ENCODE measurements around the gene GPR18. TPM values are rescaled to one million over a fixed set of nuclear protein-coding genes. Genes with fewer than 3 reads are reported as not detected.

Gene GPR18
- total RNA-seq, 1 donor from 2014 or later = not detected

DNA sequence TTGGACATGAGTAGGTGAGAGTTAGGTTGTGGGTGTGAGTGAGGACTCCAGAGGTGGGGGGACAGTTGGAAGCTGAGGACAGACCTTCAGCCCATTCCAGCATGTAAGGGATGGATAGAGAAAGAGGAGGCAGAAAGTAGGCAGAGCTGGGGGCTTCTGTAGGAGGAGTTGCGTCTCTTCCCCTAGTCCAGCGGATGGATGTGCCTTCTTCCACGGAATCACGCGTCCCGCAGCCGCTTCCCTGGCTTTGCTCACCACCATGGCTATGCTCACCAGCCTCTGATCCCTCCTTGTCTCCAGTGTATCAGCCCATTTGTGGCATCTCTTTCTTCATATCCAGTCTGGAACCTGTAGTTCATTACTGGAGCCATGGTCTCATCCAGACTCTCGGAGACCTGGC is 52.0 kb downstream of the GPR18 start:
- H3F3A ChIP-seq (ENCODE audit: low read depth) = peaks cover 2% of the 10 kb centered on the region
- peaks cover 36% of the 10 kb centered on the region for H3K4me1 Mint-ChIP-seq
- H3K4me3 Mint-ChIP-seq = no peak overlapping the region
- no peak overlapping the region for H3K4me2 ChIP-seq
- H3K36me3 ChIP-seq = no peaks in the 10 kb centered on the region
- H2AFZ ChIP-seq (replicated peaks) = no peak overlapping the region
- H3K4me3 ChIP-seq = no peak overlapping the region
- H4K20me1 ChIP-seq (ENCODE audit: low read depth) = peaks cover 94% of the 10 kb centered on the region
- peaks cover 3% of the 10 kb centered on the region for H3K4me1 ChIP-seq
- peaks cover 2% of the 10 kb centered on the region for H3K27me3 Mint-ChIP-seq (ENCODE audit: insufficient read depth, low read depth)
- no peaks in the 10 kb centered on the region for H3K9me3 ChIP-seq (ENCODE audit: low read depth)
- no peaks in the 10 kb centered on the region for H3K27me3 ChIP-seq
- no peak for DNase-seq (ENCODE audit: low spot score)
- peaks cover 31% of the 10 kb centered on the region for H3K36me3 Mint-ChIP-seq
- H3K27ac Mint-ChIP-seq = no peak overlapping the region
- no peak overlapping the region for H3K27ac ChIP-seq
- peaks cover 100% of the 10 kb centered on the region for H3K79me2 ChIP-seq (ENCODE audit: low read depth)
- no peak overlapping the region for H3K9ac ChIP-seq
- no peaks in the 10 kb centered on the region for H3K9me3 Mint-ChIP-seq
- no peak for TF ChIP-seq EZH2 (IDR thresholded peaks at IDR 0.05)
- TF ChIP-seq, protein P1, sequence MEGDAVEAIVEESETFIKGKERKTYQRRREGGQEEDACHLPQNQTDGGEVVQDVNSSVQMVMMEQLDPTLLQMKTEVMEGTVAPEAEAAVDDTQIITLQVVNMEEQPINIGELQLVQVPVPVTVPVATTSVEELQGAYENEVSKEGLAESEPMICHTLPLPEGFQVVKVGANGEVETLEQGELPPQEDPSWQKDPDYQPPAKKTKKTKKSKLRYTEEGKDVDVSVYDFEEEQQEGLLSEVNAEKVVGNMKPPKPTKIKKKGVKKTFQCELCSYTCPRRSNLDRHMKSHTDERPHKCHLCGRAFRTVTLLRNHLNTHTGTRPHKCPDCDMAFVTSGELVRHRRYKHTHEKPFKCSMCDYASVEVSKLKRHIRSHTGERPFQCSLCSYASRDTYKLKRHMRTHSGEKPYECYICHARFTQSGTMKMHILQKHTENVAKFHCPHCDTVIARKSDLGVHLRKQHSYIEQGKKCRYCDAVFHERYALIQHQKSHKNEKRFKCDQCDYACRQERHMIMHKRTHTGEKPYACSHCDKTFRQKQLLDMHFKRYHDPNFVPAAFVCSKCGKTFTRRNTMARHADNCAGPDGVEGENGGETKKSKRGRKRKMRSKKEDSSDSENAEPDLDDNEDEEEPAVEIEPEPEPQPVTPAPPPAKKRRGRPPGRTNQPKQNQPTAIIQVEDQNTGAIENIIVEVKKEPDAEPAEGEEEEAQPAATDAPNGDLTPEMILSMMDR (IDR thresholded peaks at IDR 0.05) = no peak
- TF ChIP-seq EZH2phosphoT487 (IDR thresholded peaks at IDR 0.05) = no peak

DNA sequence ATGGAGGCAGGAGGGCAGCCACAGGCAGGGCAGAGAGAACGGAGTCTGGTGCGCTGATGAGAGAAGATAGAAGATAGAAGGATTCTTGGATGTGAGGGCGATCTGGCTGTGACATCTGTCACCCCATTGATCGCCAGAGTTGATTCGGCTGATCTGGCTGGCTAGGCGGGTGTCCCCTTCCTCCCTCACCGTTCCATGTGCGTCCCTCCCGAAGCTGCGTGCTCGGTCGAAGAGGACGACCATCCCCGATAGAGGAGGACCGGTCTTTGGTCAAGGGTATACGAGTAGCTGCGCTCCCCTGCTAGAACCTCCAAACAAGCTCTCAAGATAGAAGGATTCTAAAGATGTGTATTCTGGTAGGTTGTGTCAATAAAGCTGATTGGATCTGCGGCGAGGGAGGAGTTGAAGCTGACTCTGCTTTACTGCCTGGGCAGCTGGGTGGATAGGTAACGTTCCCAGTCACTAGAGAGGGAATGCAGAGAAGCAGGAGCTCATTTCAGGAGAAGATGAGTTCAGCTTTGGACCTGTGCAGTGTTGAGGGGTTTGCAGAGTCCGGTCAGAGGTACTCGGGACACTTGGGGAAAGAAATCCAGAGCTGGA is 52.5 kb downstream of the GPR18 start:
- Histone ChIP-seq H3K36me3 (no peaks in the 10 kb centered on the region), H3K4me2 (no peak overlapping the region), H3K27ac (no peak overlapping the region), H3K9me3 (ENCODE audit: low read depth) (no peaks in the 10 kb centered on the region), H3K4me1 (peaks cover 3% of the 10 kb centered on the region), H2AFZ (replicated peaks) (no peak overlapping the region), H3K9ac (no peak overlapping the region), H3K27me3 (no peaks in the 10 kb centered on the region), H4K20me1 (ENCODE audit: low read depth) (peaks cover 90% of the 10 kb centered on the region), H3K79me2 (ENCODE audit: low read depth) (peaks cover 100% of the 10 kb centered on the region), H3F3A (ENCODE audit: low read depth) (peaks cover 4% of the 10 kb centered on the region), H3K4me3 (no peak overlapping the region)
- peaks cover 2% of the 10 kb centered on the region for H3K27me3 Mint-ChIP-seq (ENCODE audit: insufficient read depth, low read depth)
- no peak for DNase-seq (ENCODE audit: low spot score)
- TF ChIP-seq EZH2 (IDR thresholded peaks at IDR 0.05) (no peak), EZH2phosphoT487 (IDR thresholded peaks at IDR 0.05) (no peak)
- TF ChIP-seq, protein P1 (IDR thresholded peaks at IDR 0.05) = no peak
- H3K4me3 Mint-ChIP-seq = no peak overlapping the region
- peaks cover 36% of the 10 kb centered on the region for H3K4me1 Mint-ChIP-seq
- H3K36me3 Mint-ChIP-seq = peaks cover 31% of the 10 kb centered on the region
- no peak overlapping the region for H3K27ac Mint-ChIP-seq
- H3K9me3 Mint-ChIP-seq = no peaks in the 10 kb centered on the region

Small RNA genes within 50 kb of the gene (small RNA-seq; reads per million reads assigned to genes)
- gene RN7SKP9 = 0.18 reads per million

Other genes starting within 250 kb of the GPR18 start
- 87.7 and 93.2 TPM in 2 replicates for gene UBAC2, start 57.5 kb downstream of the GPR18 start, total RNA-seq (ENCODE audit: low replicate concordance)
- gene GPR183, start 49.0 kb upstream of the GPR18 start, total RNA-seq (ENCODE audit: low replicate concordance) = not detected in 2 replicates
- gene TM9SF2, start 243.1 kb upstream of the GPR18 start, total RNA-seq (ENCODE audit: low replicate concordance) = 90.9 and 128 TPM in 2 replicates

Data from neural progenitor cell (in vitro differentiated cells).